Esophagus muscularis mucosa (tissue), 4 donors: Measurements from ENCODE around the gene XRN2. TPM values are rescaled to one million over a fixed set of nuclear protein-coding genes. Genes with fewer than 3 reads are reported as not detected.

Experiments used
- DNase-seq: peaks from one replicate; pipeline ENCODE4 v3.0.0-alpha.2; 2017; ENCODE audit errors: extremely low spot score
- H3K27ac ChIP-seq, 4 donors: fragments of 200-600 bp; sonication (generic); replicated peaks in 1 of 4; 1 replicate in 3 of 4; 2 replicates in 1 of 4; pipeline ENCODE4 v1.5.1; 2016 to 2019; ENCODE audit warnings: mild to moderate bottlenecking in 1 of 4
- H3K27me3 ChIP-seq, 4 donors: fragments of 200-600 bp; sonication (generic); one replicate each; pipeline versions ENCODE4 v1.5.1 to v1.6.0; 2016 to 2019
- H3K36me3 ChIP-seq, 4 donors: fragments of 200-600 bp; sonication (generic); one replicate each; pipeline ENCODE4 v1.5.1; 2016 to 2019
- H3K4me1 ChIP-seq, 4 donors: fragments of 200-600 bp; sonication (generic); one replicate each; pipeline ENCODE4 v1.5.1; 2016 to 2019
- H3K4me3 ChIP-seq, 4 donors: fragments of 200-600 bp; sonication (generic); 1 replicate in 2 of 4; 2 replicates in 2 of 4; pipeline ENCODE4 v1.5.1; 2016 to 2019; ENCODE audit warnings: mild to moderate bottlenecking in 4 of 4, moderate library complexity in 1 of 4
- H3K9me3 ChIP-seq, 4 donors: fragments of 200-600 bp; sonication (generic); 1 replicate in 3 of 4; 2 replicates in 1 of 4; pipeline ENCODE4 v1.5.1; 2016 to 2019
- CTCF ChIP-seq, 3 experiments: fragments of 200-600 bp in 2 of 3; fragments of 450-650 bp in 1 of 3; sonication (generic) in 2 of 3; IDR thresholded peaks; one replicate each; pipeline ENCODE4 v1.5.1; 2017 to 2019; ENCODE audit warnings: antibody characterized with exemption in 3 of 3, mild to moderate bottlenecking in 2 of 3, moderate library complexity in 1 of 3
- EP300 ChIP-seq: sonication (generic); formaldehyde crosslinking; IDR thresholded peaks from one replicate; pipeline ENCODE4 v1.6.1; 2017; ENCODE audit warnings: antibody characterized with exemption
- POLR2A ChIP-seq: fragments of 450-650 bp; IDR thresholded peaks from one replicate; pipeline ENCODE4 v1.6.1; 2017; ENCODE audit warnings: antibody characterized with exemption, moderate library complexity, mild to moderate bottlenecking, low read depth
- POLR2AphosphoS5 ChIP-seq, 2 donors: sonication (generic); formaldehyde crosslinking; IDR thresholded peaks; one replicate each; pipeline ENCODE4 v1.6.1; 2017; ENCODE audit warnings: antibody characterized with exemption in 2 of 2
- WGBS: methylation state at CpG from one replicate; pipeline ENCODE4 v1.1.5; 2018; 5-methylcytosine and 5-hydroxymethylcytosine counted together
- intact Hi-C: fragments of 100-400 bp; cut with DNase I; formaldehyde crosslinking; loops from one replicate; pipeline ENCODE4 v1.15.1; 2023
- total RNA-seq, 4 donors: library from RNA; depleted of rRNA; stranded (reverse); fragments of >200 nt; gene quantifications; one replicate each; pipeline versions ENCODE4 v1.1.0 to v1.2.1, GENCODE V29; 2016

Gene XRN2
- total RNA-seq, 4 donors from 2014 or later = 49.0 to 76.9 (median 56.7) TPM

- DNase-seq = no peak
- peaks cover 35 to 89% (median 67%) of the 10 kb centered on the region in 4 donors for H3K36me3 ChIP-seq
- TF ChIP-seq POLR2A (no peak), POLR2AphosphoS5 (IDR thresholded peaks at IDR 0.05) (no peak), CTCF (IDR thresholded peaks at IDR 0.05) (no peak), EP300 (no peak)
- intact Hi-C loops = no loop called here
- no peaks in the 10 kb centered on the region for H3K9me3 ChIP-seq
- H3K27me3 ChIP-seq = peaks cover 0 to 2% (median under 1%) of the 10 kb centered on the region in 4 donors
- no peak overlapping the region for H3K4me3 ChIP-seq
- no peak overlapping the region for H3K27ac ChIP-seq
- no peaks in the 10 kb centered on the region for H3K4me1 ChIP-seq
- 99% methylated on average over 5 of the region's 5 CpGs for WGBS
Measured at GRCh38 chr20:21386111-21386510, 83.0 kb downstream of the XRN2 start.

- Histone ChIP-seq H3K36me3 (peaks cover 26 to 81% (median 59%) of the 10 kb centered on the region in 4 donors), H3K4me1 (peaks cover 0 to 9% (median 7%) of the 10 kb centered on the region in 4 donors), H3K27me3 (peaks cover 0 to 16% (median 15%) of the 10 kb centered on the region in 4 donors), H3K4me3 (no peak overlapping the region), H3K27ac (no peak overlapping the region), H3K9me3 (no peaks in the 10 kb centered on the region)
- intact Hi-C loops = no loop called here
- no peak for DNase-seq
- TF ChIP-seq CTCF (IDR thresholded peaks at IDR 0.05) (no peak), POLR2A (no peak), POLR2AphosphoS5 (IDR thresholded peaks at IDR 0.05) (no peak), EP300 (no peak)
Measured at GRCh38 chr20:21387528-21387927, 84.4 kb downstream of the XRN2 start.

- Histone ChIP-seq H3K27ac (no peak overlapping the region), H3K9me3 (no peaks in the 10 kb centered on the region), H3K36me3 (peaks cover 16 to 71% (median 49%) of the 10 kb centered on the region in 4 donors), H3K4me1 (peaks cover 0 to 9% (median 7%) of the 10 kb centered on the region in 4 donors), H3K27me3 (peaks cover 0 to 26% (median 24%) of the 10 kb centered on the region in 4 donors), H3K4me3 (no peak overlapping the region)
- WGBS = 81% methylated on average over 1 of the region's 1 CpG
- TF ChIP-seq POLR2AphosphoS5 (IDR thresholded peaks at IDR 0.05) (no peak), POLR2A (no peak), CTCF (IDR thresholded peaks at IDR 0.05) (no peak), EP300 (no peak)
- no peak for DNase-seq
- intact Hi-C loops = no loop called here
Measured at GRCh38 chr20:21388566-21388965, 85.4 kb downstream of the XRN2 start.

GRCh38 chr20:21389368-21389767 lies 86.2 kb downstream of the XRN2 start:
- intact Hi-C loops = no loop called here
- H3K27ac ChIP-seq = no peak overlapping the region
- H3K4me1 ChIP-seq = peaks cover 0 to 9% (median 7%) of the 10 kb centered on the region in 4 donors
- no peak overlapping the region for H3K4me3 ChIP-seq
- 8% methylated on average over 1 of the region's 1 CpG for WGBS
- peaks cover 12 to 63% (median 44%) of the 10 kb centered on the region in 4 donors for H3K36me3 ChIP-seq
- H3K27me3 ChIP-seq = peaks cover 0 to 35% (median 32%) of the 10 kb centered on the region in 4 donors
- H3K9me3 ChIP-seq = no peaks in the 10 kb centered on the region
- DNase-seq = no peak
- no peak for TF ChIP-seq CTCF (IDR thresholded peaks at IDR 0.05)
- TF ChIP-seq EP300 = no peak
- TF ChIP-seq POLR2A = no peak
- no peak for TF ChIP-seq POLR2AphosphoS5 (IDR thresholded peaks at IDR 0.05)

GRCh38 chr20:21390768-21391167 lies 87.6 kb downstream of the XRN2 start:
- no peak for DNase-seq

More at GRCh38 chr20:21390768-21391167, 87.6 kb downstream of the XRN2 start:
- Histone ChIP-seq H3K36me3 (peaks cover 10 to 55% (median 40%) of the 10 kb centered on the region in 4 donors), H3K27ac (no peak overlapping the region), H3K27me3 (peaks cover 0 to 49% (median 46%) of the 10 kb centered on the region in 4 donors), H3K4me3 (no peak overlapping the region), H3K4me1 (peaks cover 0 to 14% (median 11%) of the 10 kb centered on the region in 4 donors), H3K9me3 (no peaks in the 10 kb centered on the region)
- no peak for TF ChIP-seq POLR2AphosphoS5 (IDR thresholded peaks at IDR 0.05)
- no peak for TF ChIP-seq POLR2A
- no peak for TF ChIP-seq EP300
- no peak for TF ChIP-seq CTCF (IDR thresholded peaks at IDR 0.05)
- intact Hi-C loops = no loop called here
- 92% methylated on average over 7 of the region's 7 CpGs for WGBS
